PFSK-1 (cell line): Measurements from ENCODE around the gene KIDINS220.

Experiments
- FOXP2 ChIP-seq: optimal IDR thresholded peaks from 2 replicates; pipeline ENCODE3; 2011; ENCODE audit warnings: borderline replicate concordance, control low read depth, inconsistent platforms; ENCODE audit not compliant: insufficient read depth; ENCODE audit errors: extremely low read length, extremely low read depth
- POLR2AphosphoS5 ChIP-seq: IDR thresholded peaks from 2 replicates; pipeline ENCODE4 v1.6.1; 2012; ENCODE audit warnings: low read depth, mild to moderate bottlenecking, control low read depth, low read length, moderate library complexity
- REST ChIP-seq, 2 experiments: IDR thresholded peaks; 2 replicates each; pipeline versions ENCODE4 v1.6.1 to v1.8.0; 2011 to 2012; ENCODE audit warnings: low read depth in 2 of 2, low read length in 2 of 2, control low read depth in 1 of 2, inconsistent platforms in 1 of 2, mild to moderate bottlenecking in 1 of 2, moderate library complexity in 1 of 2; ENCODE audit not compliant: insufficient read depth in 1 of 2
- SIN3A ChIP-seq: IDR thresholded peaks from 2 replicates; pipeline ENCODE4 v1.6.1; 2012; ENCODE audit warnings: mild to moderate bottlenecking, low read length, moderate library complexity, borderline replicate concordance; ENCODE audit not compliant: insufficient read depth
- TAF1 ChIP-seq: IDR thresholded peaks from 2 replicates; pipeline ENCODE4 v1.6.1; 2012; ENCODE audit warnings: low read length, control low read depth, borderline replicate concordance; ENCODE audit not compliant: insufficient read depth

KIDINS220 gene

GRCh38 chr2:8805278-8806210 lies 31.9 kb downstream of the KIDINS220 start:
- TF ChIP-seq FOXP2: no peak
- TF ChIP-seq POLR2AphosphoS5: no peak
- no peak for TF ChIP-seq TAF1
- no peak for TF ChIP-seq REST (IDR thresholded peaks at IDR 0.05; ENCODE audit: insufficient read depth in 1 of 2, low read depth in 2 of 2, low read length in 2 of 2)
- no peak for TF ChIP-seq SIN3A

- TF ChIP-seq FOXP2 (no peak), REST (IDR thresholded peaks at IDR 0.05; ENCODE audit: insufficient read depth in 1 of 2, low read depth in 2 of 2, low read length in 2 of 2) (no peak), SIN3A (no peak), POLR2AphosphoS5 (no peak), TAF1 (no peak)
Measured at GRCh38 chr2:8803658-8804379, 33.6 kb downstream of the KIDINS220 start.

- TF ChIP-seq POLR2AphosphoS5 (no peak), REST (IDR thresholded peaks at IDR 0.05; ENCODE audit: insufficient read depth in 1 of 2, low read depth in 2 of 2, low read length in 2 of 2) (no peak), SIN3A (no peak), TAF1 (no peak), FOXP2 (no peak)
Measured at GRCh38 chr2:8802741-8803140, 34.7 kb downstream of the KIDINS220 start.

- no peak for TF ChIP-seq POLR2AphosphoS5
- no peak for TF ChIP-seq FOXP2
- no peak for TF ChIP-seq REST (IDR thresholded peaks at IDR 0.05; ENCODE audit: insufficient read depth in 1 of 2, low read depth in 2 of 2, low read length in 2 of 2)
- no peak for TF ChIP-seq SIN3A
- no peak for TF ChIP-seq TAF1
Measured at GRCh38 chr2:8800821-8801220, 36.6 kb downstream of the KIDINS220 start.
